Naive B cell (primary cell): ENCODE data around the gene MTG2. TPM values are rescaled to one million over a fixed set of nuclear protein-coding genes. Genes with fewer than 3 reads are reported as not detected.

Source experiments
- ATAC-seq, 2 donors: fragments of 150-1000 bp; cut with Tn5 transposase; 2 replicates each; pipeline ENCODE4 v1.10.0; 2021; ENCODE audit warnings: low read depth in 2 of 2, mild to moderate bottlenecking in 2 of 2, moderate library complexity in 2 of 2
- DNase-seq: peaks from one replicate; pipeline ENCODE4 v3.0.0; 2022
- H3K27ac Mint-ChIP-seq, 6 donors: one replicate each; pipeline ENCODE4 v1.8.0; 2020 to 2022; ENCODE audit warnings: mild to moderate bottlenecking in 6 of 6, mixed read lengths in 6 of 6, moderate library complexity in 5 of 6, inconsistent platforms in 2 of 6
- H3K27me3 Mint-ChIP-seq, 3 donors: one replicate each; pipeline ENCODE4 v1.8.0; 2021 to 2022; ENCODE audit warnings: mixed read lengths in 3 of 3, mild to moderate bottlenecking in 1 of 3
- H3K36me3 Mint-ChIP-seq, 2 donors: one replicate each; pipeline ENCODE4 v1.8.0; 2020 to 2022; ENCODE audit warnings: mixed read lengths in 2 of 2, inconsistent platforms in 1 of 2, mild to moderate bottlenecking in 1 of 2
- H3K4me1 Mint-ChIP-seq, 3 donors: one replicate each; pipeline ENCODE4 v1.8.0; 2020 to 2022; ENCODE audit warnings: mixed read lengths in 3 of 3, inconsistent platforms in 1 of 3, mild to moderate bottlenecking in 1 of 3, moderate library complexity in 1 of 3
- H3K4me3 Mint-ChIP-seq, 8 donors: one replicate each; pipeline ENCODE4 v1.8.0; 2020 to 2022; ENCODE audit warnings: mild to moderate bottlenecking in 8 of 8, mixed read lengths in 8 of 8, moderate library complexity in 8 of 8, inconsistent platforms in 2 of 8
- H3K9me3 Mint-ChIP-seq, 7 donors: one replicate each; pipeline ENCODE4 v1.8.0; 2020 to 2022; ENCODE audit warnings: mixed read lengths in 7 of 7, mild to moderate bottlenecking in 5 of 7, inconsistent platforms in 2 of 7, moderate library complexity in 1 of 7
- polyA plus RNA-seq, 6 donors: library from polyadenylated mRNA; unstranded; fragments of 300-500 nt; fragmentation: Illumina TruSeq; gene quantifications; one replicate each; pipeline ENCODE4 v1.2.3, GENCODE V29; 2021; ENCODE audit warnings: low read depth in 6 of 6

Gene MTG2
- polyA plus RNA-seq, result 10 to 100 TPM; 12.7 to 19.1 (median 16.3) TPM

GRCh38 chr20:62182469-62183425 lies at the start of gene MTG2:
TSS of gene MTG2 (plus strand) at chr20:62183028. CDS start at chr20:62193421, 10,393 bp downstream.
- H3K27ac Mint-ChIP-seq, result peak within 1 kb of the TSS; percentile 92 to 100 (median 97)
- no peaks in the 10 kb centered on the region for H3K36me3 Mint-ChIP-seq
- peaks cover 27 to 38% (median 32%) of the 10 kb centered on the region in 3 donors for H3K4me1 Mint-ChIP-seq

GRCh38 chr20:62133051-62133845 lies 49.6 kb upstream of the MTG2 start:
- ATAC-seq (no peak), DNase-seq (no peak)
- Mint-ChIP-seq H3K27ac (peak overlapping the region in 3 of 6 donors; percentile 59 to 81 (median 59)), H3K4me3 (no peak overlapping the region), H3K27me3 (no peaks in the 10 kb centered on the region), H3K4me1 (peaks cover 28 to 64% (median 48%) of the 10 kb centered on the region in 3 donors), H3K9me3 (no peaks in the 10 kb centered on the region), H3K36me3 (peaks cover 27 to 28% of the 10 kb centered on the region in 2 donors)

More at GRCh38 chr20:62182469-62183425, at the start of gene MTG2:
- ATAC-seq (peak; percentile 92 to 94), DNase-seq (peak; percentile 90)
- H3K4me3 Mint-ChIP-seq, result peak within 1 kb of the TSS; percentile 91 to 97 (median 94)
- no peaks in the 10 kb centered on the region for H3K9me3 Mint-ChIP-seq
- H3K27me3 Mint-ChIP-seq, result no peaks in the 10 kb centered on the region

- ATAC-seq (no peak), DNase-seq (no peak)
- H3K27ac Mint-ChIP-seq, result peak overlapping the region in 2 of 6 donors; percentile 59 to 81
- H3K27me3 Mint-ChIP-seq, result no peaks in the 10 kb centered on the region
- peak overlapping the region in 1 of 8 donors; percentile 3 for H3K4me3 Mint-ChIP-seq
- peaks cover 24 to 25% of the 10 kb centered on the region in 2 donors for H3K36me3 Mint-ChIP-seq
- H3K9me3 Mint-ChIP-seq, result no peaks in the 10 kb centered on the region
- peaks cover 29 to 60% (median 42%) of the 10 kb centered on the region in 3 donors for H3K4me1 Mint-ChIP-seq
Measured at GRCh38 chr20:62133864-62134263, 49.0 kb upstream of the MTG2 start.

- ATAC-seq, result no peak
- no peak overlapping the region for H3K4me3 Mint-ChIP-seq
- peaks cover 23 to 25% of the 10 kb centered on the region in 2 donors for H3K36me3 Mint-ChIP-seq
- peak overlapping the region in 1 of 6 donors; percentile 36 for H3K27ac Mint-ChIP-seq
- H3K9me3 Mint-ChIP-seq, result no peaks in the 10 kb centered on the region
- H3K27me3 Mint-ChIP-seq, result no peaks in the 10 kb centered on the region
- peaks cover 29 to 52% (median 35%) of the 10 kb centered on the region in 3 donors for H3K4me1 Mint-ChIP-seq
- no peak for DNase-seq
Measured at GRCh38 chr20:62134735-62135231, 48.0 kb upstream of the MTG2 start.

- Mint-ChIP-seq H3K4me1 (peaks cover 29 to 51% (median 33%) of the 10 kb centered on the region in 3 donors), H3K4me3 (peak overlapping the region in 1 of 8 donors; percentile 61), H3K27me3 (no peaks in the 10 kb centered on the region), H3K27ac (peak overlapping the region in 1 of 6 donors; percentile 38), H3K9me3 (no peaks in the 10 kb centered on the region), H3K36me3 (peaks cover 23 to 25% of the 10 kb centered on the region in 2 donors)
- no peak for ATAC-seq
- no peak for DNase-seq
Measured at GRCh38 chr20:62135573-62136266, 47.1 kb upstream of the MTG2 start.

- peaks cover 19 to 23% of the 10 kb centered on the region in 2 donors for H3K36me3 Mint-ChIP-seq
- no peaks in the 10 kb centered on the region for H3K9me3 Mint-ChIP-seq
- peak overlapping the region in 5 of 6 donors; percentile 27 to 86 (median 66) for H3K27ac Mint-ChIP-seq
- H3K4me1 Mint-ChIP-seq, result peaks cover 31 to 51% (median 33%) of the 10 kb centered on the region in 3 donors
- peak; percentile 87 to 94 for ATAC-seq
- peak; percentile 63 for DNase-seq
- H3K27me3 Mint-ChIP-seq, result no peaks in the 10 kb centered on the region
- peak overlapping the region in 2 of 8 donors; percentile 3 to 61 for H3K4me3 Mint-ChIP-seq
Measured at GRCh38 chr20:62136283-62137091, 46.3 kb upstream of the MTG2 start.

GRCh38 chr20:62137092-62137384 lies 45.8 kb upstream of the MTG2 start:
- Mint-ChIP-seq H3K27me3 (no peaks in the 10 kb centered on the region), H3K9me3 (no peaks in the 10 kb centered on the region), H3K4me1 (peaks cover 34 to 53% (median 34%) of the 10 kb centered on the region in 3 donors), H3K36me3 (peaks cover 19 to 22% of the 10 kb centered on the region in 2 donors), H3K4me3 (peak overlapping the region in 1 of 8 donors; percentile 61), H3K27ac (peak overlapping the region in 5 of 6 donors; percentile 27 to 86 (median 66))
- ATAC-seq (no peak), DNase-seq (no peak)

GRCh38 chr20:62137478-62138203 lies 45.2 kb upstream of the MTG2 start:
- DNase-seq (no peak), ATAC-seq (no peak)
- Mint-ChIP-seq H3K27ac (peak overlapping the region in 4 of 6 donors; percentile 7 to 76 (median 68)), H3K36me3 (peaks cover 18 to 19% of the 10 kb centered on the region in 2 donors), H3K9me3 (no peaks in the 10 kb centered on the region), H3K4me1 (peaks cover 31 to 51% (median 31%) of the 10 kb centered on the region in 3 donors), H3K4me3 (peak overlapping the region in 2 of 8 donors; percentile 3 to 61), H3K27me3 (no peaks in the 10 kb centered on the region)

- Mint-ChIP-seq H3K27me3 (no peaks in the 10 kb centered on the region), H3K4me1 (peaks cover 30 to 49% (median 31%) of the 10 kb centered on the region in 3 donors), H3K27ac (peak overlapping the region in 1 of 6 donors; percentile 63), H3K36me3 (peaks cover 18 to 19% of the 10 kb centered on the region in 2 donors), H3K4me3 (peak overlapping the region in 2 of 8 donors; percentile 25 to 76), H3K9me3 (no peaks in the 10 kb centered on the region)
- ATAC-seq (no peak), DNase-seq (no peak)
Measured at GRCh38 chr20:62138204-62138543, 44.7 kb upstream of the MTG2 start.

GRCh38 chr20:62138912-62139311 lies 43.9 kb upstream of the MTG2 start:
- no peak for DNase-seq
- Mint-ChIP-seq H3K27ac (peak overlapping the region in 1 of 6 donors; percentile 63), H3K36me3 (peaks cover 18 to 19% of the 10 kb centered on the region in 2 donors), H3K4me1 (peaks cover 30 to 43% (median 31%) of the 10 kb centered on the region in 3 donors), H3K9me3 (no peaks in the 10 kb centered on the region), H3K27me3 (no peaks in the 10 kb centered on the region), H3K4me3 (peak overlapping the region in 1 of 8 donors; percentile 91)
- ATAC-seq, result no peak

GRCh38 chr20:62139636-62140035 lies 43.2 kb upstream of the MTG2 start:
- Mint-ChIP-seq H3K9me3 (no peaks in the 10 kb centered on the region), H3K36me3 (peaks cover 18 to 19% of the 10 kb centered on the region in 2 donors), H3K4me3 (peak overlapping the region in 2 of 8 donors; percentile 37 to 91), H3K27ac (peak overlapping the region in 2 of 6 donors; percentile 63 to 78), H3K27me3 (no peaks in the 10 kb centered on the region), H3K4me1 (peaks cover 33 to 44% (median 33%) of the 10 kb centered on the region in 3 donors)
- DNase-seq, result no peak
- ATAC-seq, result no peak
